ENCODE results near the gene SLC11A1.

DNA sequence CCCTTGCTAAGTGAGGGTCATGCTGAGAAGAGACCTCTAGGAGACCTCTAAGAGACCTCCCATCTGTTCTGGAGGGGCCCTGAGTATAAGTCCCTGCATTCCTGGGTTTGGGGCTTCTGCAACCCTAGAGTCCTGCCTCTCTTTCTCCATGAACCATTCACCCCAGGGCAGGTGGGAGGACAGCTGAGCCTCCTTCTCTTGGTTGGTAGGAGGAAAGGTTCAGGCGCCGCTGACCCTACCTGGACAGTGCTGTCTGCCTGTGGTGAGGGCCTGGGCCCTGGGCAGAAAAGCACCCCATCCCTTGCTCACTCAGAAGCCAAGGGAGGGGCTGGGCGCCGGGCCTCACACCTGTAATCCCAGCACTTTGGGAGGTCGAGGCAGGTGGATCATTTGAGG, 36.2 kb downstream of the SLC11A1 start:
- TF ChIP-seq, protein P1, sequence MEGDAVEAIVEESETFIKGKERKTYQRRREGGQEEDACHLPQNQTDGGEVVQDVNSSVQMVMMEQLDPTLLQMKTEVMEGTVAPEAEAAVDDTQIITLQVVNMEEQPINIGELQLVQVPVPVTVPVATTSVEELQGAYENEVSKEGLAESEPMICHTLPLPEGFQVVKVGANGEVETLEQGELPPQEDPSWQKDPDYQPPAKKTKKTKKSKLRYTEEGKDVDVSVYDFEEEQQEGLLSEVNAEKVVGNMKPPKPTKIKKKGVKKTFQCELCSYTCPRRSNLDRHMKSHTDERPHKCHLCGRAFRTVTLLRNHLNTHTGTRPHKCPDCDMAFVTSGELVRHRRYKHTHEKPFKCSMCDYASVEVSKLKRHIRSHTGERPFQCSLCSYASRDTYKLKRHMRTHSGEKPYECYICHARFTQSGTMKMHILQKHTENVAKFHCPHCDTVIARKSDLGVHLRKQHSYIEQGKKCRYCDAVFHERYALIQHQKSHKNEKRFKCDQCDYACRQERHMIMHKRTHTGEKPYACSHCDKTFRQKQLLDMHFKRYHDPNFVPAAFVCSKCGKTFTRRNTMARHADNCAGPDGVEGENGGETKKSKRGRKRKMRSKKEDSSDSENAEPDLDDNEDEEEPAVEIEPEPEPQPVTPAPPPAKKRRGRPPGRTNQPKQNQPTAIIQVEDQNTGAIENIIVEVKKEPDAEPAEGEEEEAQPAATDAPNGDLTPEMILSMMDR (IDR thresholded peaks at IDR 0.05; ENCODE audit: low read depth, low read length), result no peak
- TF ChIP-seq EZH2phosphoT487 (IDR thresholded peaks at IDR 0.05; ENCODE audit: low read depth), result no peak
